Breast epithelium (tissue), 4 donors: ENCODE results near the gene NAAA. TPM values are rescaled to one million over a fixed set of nuclear protein-coding genes. Genes with fewer than 3 reads are reported as not detected.

Source experiments
- DNase-seq, 2 donors: peaks; one replicate each; pipeline ENCODE4 v3.0.0-alpha.2; 2019; ENCODE audit warnings: low spot score in 2 of 2
- H3K27ac ChIP-seq, 2 donors: fragments of 200-600 bp; sonication (generic) in 1 of 2; one replicate each; pipeline ENCODE4 v1.5.1; 2016 to 2019; ENCODE audit warnings: mild to moderate bottlenecking in 1 of 2
- H3K27me3 ChIP-seq, 2 donors: fragments of 200-600 bp; sonication (generic) in 1 of 2; one replicate each; pipeline versions ENCODE4 v1.5.1 to v1.6.0; 2017 to 2019; ENCODE audit warnings: control low read depth in 1 of 2, mild to moderate bottlenecking in 1 of 2
- H3K36me3 ChIP-seq: fragments of 200-600 bp; one replicate; pipeline ENCODE4 v1.5.1; 2019
- H3K4me1 ChIP-seq, 2 donors: fragments of 200-600 bp; sonication (generic); one replicate each; pipeline ENCODE4 v1.5.1; 2016 to 2019; ENCODE audit warnings: control low read depth in 1 of 2
- H3K4me3 ChIP-seq, 3 donors: fragments of 200-600 bp; sonication (generic); 1 replicate in 2 of 3; 2 replicates in 1 of 3; pipeline ENCODE4 v1.5.1; 2016 to 2019; ENCODE audit warnings: mild to moderate bottlenecking in 3 of 3, moderate library complexity in 2 of 3
- H3K9me3 ChIP-seq, 2 donors: fragments of 200-600 bp; sonication (generic) in 1 of 2; one replicate each; pipeline ENCODE4 v1.5.1; 2016 to 2019; ENCODE audit warnings: control low read depth in 1 of 2
- CTCF ChIP-seq, 3 donors: fragments of 450-650 bp; IDR thresholded peaks; one replicate each; pipeline ENCODE4 v1.5.1; 2016 to 2017; ENCODE audit warnings: antibody characterized with exemption in 3 of 3, mild to moderate bottlenecking in 3 of 3, moderate library complexity in 3 of 3
- POLR2A ChIP-seq: fragments of 450-650 bp; IDR thresholded peaks from one replicate; pipeline ENCODE4 v1.6.1; 2016; ENCODE audit warnings: antibody characterized with exemption, mild to moderate bottlenecking, moderate library complexity
- POLR2AphosphoS5 ChIP-seq, 3 donors: sonication (generic); formaldehyde crosslinking; IDR thresholded peaks; one replicate each; pipeline ENCODE4 v1.6.1; 2017; ENCODE audit warnings: antibody characterized with exemption in 3 of 3
- intact Hi-C: fragments of 100-400 bp; cut with DNase I; formaldehyde crosslinking; loops from one replicate; pipeline ENCODE4 v1.15.1; 2023; ENCODE audit warnings: low total_unique reads
- total RNA-seq, 3 donors: library from RNA; depleted of rRNA; stranded (reverse); fragments of >200 nt; gene quantifications; one replicate each; pipeline ENCODE4 v1.1.0, GENCODE V29; 2016

Gene NAAA
- 10 to 100 TPM; 56.5 to 92.8 (median 78.6) TPM for total RNA-seq

DNA sequence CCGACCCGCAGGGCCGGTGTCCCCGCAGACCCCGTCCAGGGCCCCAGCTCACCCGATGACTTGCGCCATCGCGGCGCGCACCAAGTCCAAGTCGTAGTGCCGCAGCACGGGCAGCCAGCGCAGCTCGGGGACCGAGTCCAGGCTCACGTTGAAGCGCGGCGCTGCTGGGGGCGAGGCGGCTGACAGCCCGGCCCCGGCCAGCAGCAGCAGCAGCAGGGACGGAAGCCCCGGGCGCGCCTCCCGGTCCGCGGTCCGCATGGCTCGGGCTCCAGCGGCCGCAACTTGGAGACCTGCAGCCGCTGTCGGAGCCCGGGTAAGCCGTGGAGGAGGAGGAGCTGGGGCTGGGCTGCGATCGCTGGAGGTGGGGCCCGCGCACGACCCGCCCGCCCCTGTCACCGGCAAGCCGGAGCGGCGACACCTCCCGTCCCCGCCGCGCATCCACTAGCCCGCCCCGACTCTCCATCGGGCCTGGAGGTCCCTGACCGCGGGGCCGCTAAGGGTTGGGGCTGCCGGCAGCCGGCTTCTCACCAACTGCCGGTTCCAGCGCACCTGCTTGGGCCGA lies at the start of gene NAAA:
NAAA (minus strand) TSS at position 322 of the 562 bp plus-strand sequence; CDS start at position 258, 64 bp downstream.
- intact Hi-C loops: no loop called here
- DNase-seq: peak; percentile 55 to 87
- H3K27ac ChIP-seq: peak within 1 kb of the TSS; percentile 43 to 86
- no peaks in the 10 kb centered on the region for H3K36me3 ChIP-seq
- H3K27me3 ChIP-seq: no peaks in the 10 kb centered on the region
- TF ChIP-seq POLR2A: no peak
- no peak for TF ChIP-seq POLR2AphosphoS5 (IDR thresholded peaks at IDR 0.05)
- peak in 1 of 3 donors; percentile 31 for TF ChIP-seq CTCF (IDR thresholded peaks at IDR 0.05)
- peak within 1 kb of the TSS; percentile 79 to 91 (median 85) for H3K4me3 ChIP-seq
- H3K4me1 ChIP-seq: no peaks in the 10 kb centered on the region
- no peaks in the 10 kb centered on the region for H3K9me3 ChIP-seq

DNA sequence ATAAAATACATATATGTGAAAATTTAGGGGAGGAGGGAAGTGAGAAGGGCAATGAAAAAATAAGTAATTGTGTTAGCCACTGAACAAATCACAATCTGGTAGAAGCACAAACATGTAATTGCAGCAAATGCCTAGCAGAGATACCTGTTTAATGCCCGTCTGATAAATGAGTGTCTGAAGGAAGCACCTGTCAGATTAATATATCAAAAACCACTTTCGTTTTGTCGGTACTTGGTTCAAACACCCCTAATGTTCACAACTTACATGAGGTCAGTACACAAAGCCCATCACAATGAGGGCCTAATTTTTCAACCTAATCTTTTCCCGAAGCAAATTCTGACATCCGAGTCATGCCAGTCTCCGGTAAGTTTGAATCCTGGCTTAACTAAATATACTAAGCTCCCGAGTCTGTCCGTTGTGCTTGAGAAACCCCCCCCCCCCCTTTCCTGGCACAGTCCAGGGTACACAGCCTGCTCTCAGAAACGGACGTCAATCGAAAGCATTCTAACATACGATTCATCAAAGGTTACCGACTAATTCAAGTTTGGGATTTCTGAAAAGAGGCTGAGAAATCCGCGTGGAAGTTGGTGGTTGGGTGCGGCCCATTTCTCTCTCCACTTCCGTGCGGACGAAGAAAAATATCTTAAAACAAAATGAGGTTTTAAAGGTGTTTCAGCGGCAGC lies 49.2 kb upstream of the NAAA start:
- DNase-seq: no peak

DNA sequence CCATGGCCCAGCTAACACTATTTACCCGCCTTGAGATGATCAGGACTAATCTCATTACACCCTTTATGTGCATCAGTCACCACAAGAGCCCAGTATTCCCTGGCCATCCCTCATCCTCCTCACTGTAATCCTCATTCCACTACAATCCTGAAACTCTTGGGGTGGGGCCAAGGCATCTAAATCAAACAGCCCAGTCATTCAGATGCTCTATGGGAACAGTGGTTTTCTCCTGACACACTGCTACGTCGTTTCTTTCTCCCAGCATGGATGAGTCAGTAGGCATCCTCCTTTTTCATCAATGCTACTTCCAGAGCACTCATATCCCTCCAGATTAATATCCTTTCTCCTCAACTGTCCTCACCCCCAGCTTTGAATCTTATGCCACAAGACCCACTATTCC lies 44.3 kb upstream of the NAAA start:
- intact Hi-C loops: no loop called here
- Histone ChIP-seq H3K27ac (no peak overlapping the region), H3K9me3 (no peaks in the 10 kb centered on the region), H3K27me3 (no peaks in the 10 kb centered on the region), H3K4me1 (peaks cover 0 to 12% of the 10 kb centered on the region in 2 donors), H3K36me3 (peaks cover 7% of the 10 kb centered on the region), H3K4me3 (no peak overlapping the region)
- DNase-seq: no peak
- no peak for TF ChIP-seq CTCF (IDR thresholded peaks at IDR 0.05)
- no peak for TF ChIP-seq POLR2A
- no peak for TF ChIP-seq POLR2AphosphoS5 (IDR thresholded peaks at IDR 0.05)

More for the DNA sequence above, 49.2 kb upstream of the NAAA start:
- no peaks in the 10 kb centered on the region for H3K27me3 ChIP-seq
- H3K4me3 ChIP-seq: peak overlapping the region; percentile 72 to 90 (median 83)
- TF ChIP-seq CTCF (IDR thresholded peaks at IDR 0.05) (no peak), POLR2AphosphoS5 (IDR thresholded peaks at IDR 0.05) (no peak), POLR2A (no peak)
- peak overlapping the region; percentile 45 to 73 for H3K27ac ChIP-seq
- H3K4me1 ChIP-seq: peaks cover 0 to 12% of the 10 kb centered on the region in 2 donors
- H3K36me3 ChIP-seq: no peaks in the 10 kb centered on the region
- no peaks in the 10 kb centered on the region for H3K9me3 ChIP-seq
- intact Hi-C loops: loop anchor here (5.0 kb wide), 1 partner anchor 397 kb away; no protein-coding TSS in a partner anchor

DNA sequence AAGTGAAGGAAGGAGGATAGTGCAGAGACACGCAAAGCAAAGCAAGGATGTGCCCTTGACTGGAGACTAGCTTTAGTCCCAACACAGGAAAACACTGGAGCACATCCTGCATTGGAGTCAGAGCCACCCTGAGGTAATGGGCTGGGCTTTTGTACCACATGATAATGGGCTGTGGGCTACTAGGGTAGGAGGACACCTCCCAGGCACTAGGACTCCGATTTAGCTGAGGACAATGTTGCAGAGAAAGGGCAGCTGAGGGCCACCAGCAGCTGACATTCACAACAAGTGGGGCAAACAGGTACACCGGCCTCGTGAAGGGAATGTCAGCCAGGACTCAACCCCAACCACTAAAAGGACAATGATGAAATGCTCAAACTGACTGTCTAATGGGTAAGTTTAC lies 39.8 kb upstream of the NAAA start:
- H3K4me1 ChIP-seq: no peaks in the 10 kb centered on the region
- TF ChIP-seq CTCF (IDR thresholded peaks at IDR 0.05) (no peak), POLR2A (no peak), POLR2AphosphoS5 (IDR thresholded peaks at IDR 0.05) (no peak)
- peaks cover 0 to 5% of the 10 kb centered on the region in 2 donors for H3K9me3 ChIP-seq
- no peak overlapping the region for H3K4me3 ChIP-seq
- H3K27me3 ChIP-seq: no peaks in the 10 kb centered on the region
- DNase-seq: no peak
- H3K27ac ChIP-seq: no peak overlapping the region
- intact Hi-C loops: no loop called here
- peaks cover 13% of the 10 kb centered on the region for H3K36me3 ChIP-seq

GRCh38 chr4:75976177-75976576 lies 35.4 kb upstream of the NAAA start:
- Histone ChIP-seq H3K4me3 (no peak overlapping the region), H3K27me3 (no peaks in the 10 kb centered on the region), H3K9me3 (peaks cover 0 to 5% of the 10 kb centered on the region in 2 donors), H3K4me1 (no peaks in the 10 kb centered on the region), H3K27ac (no peak overlapping the region), H3K36me3 (peaks cover 19% of the 10 kb centered on the region)
- no peak for TF ChIP-seq POLR2AphosphoS5 (IDR thresholded peaks at IDR 0.05)
- no peak for TF ChIP-seq CTCF (IDR thresholded peaks at IDR 0.05)
- TF ChIP-seq POLR2A: no peak
- no peak for DNase-seq
- intact Hi-C loops: no loop called here
